Mesothelial cell of epicardium (in vitro differentiated cells): ENCODE measurements around the gene NUMA1. TPM values are rescaled to one million over a fixed set of nuclear protein-coding genes. Genes with fewer than 3 reads are reported as not detected.
A peak's percentile ranks its signal among the peaks of the same experiment; 100 is the strongest.

Experiments used
- DNase-seq, 2 experiments: peaks; one replicate each; pipeline ENCODE4 v3.0.0; 2021; ENCODE audit warnings: low spot score in 2 of 2; ENCODE audit not compliant: unreplicated experiment in 2 of 2
- H3K27ac Mint-ChIP-seq: 2 replicates; pipeline ENCODE4 v1.8.0; 2021; ENCODE audit warnings: mixed read lengths
- H3K27me3 Mint-ChIP-seq: 2 replicates; pipeline ENCODE4 v1.8.0; 2021; ENCODE audit warnings: low read depth, mixed read lengths
- H3K36me3 Mint-ChIP-seq: 2 replicates; pipeline ENCODE4 v1.8.0; 2021; ENCODE audit warnings: mixed read lengths
- H3K4me1 Mint-ChIP-seq: 2 replicates; pipeline ENCODE4 v1.8.0; 2021; ENCODE audit warnings: mixed read lengths
- H3K4me3 Mint-ChIP-seq: 2 replicates; pipeline ENCODE4 v1.8.0; 2021; ENCODE audit warnings: mild to moderate bottlenecking, moderate library complexity, mixed read lengths
- H3K9me3 Mint-ChIP-seq: 2 replicates; pipeline ENCODE4 v1.8.0; 2021; ENCODE audit warnings: mixed read lengths
- CTCF ChIP-seq: fragments of 200-600 bp; sonication (generic); IDR thresholded peaks from one replicate; pipeline ENCODE4 v1.5.0; 2021; ENCODE audit warnings: antibody characterized with exemption; ENCODE audit not compliant: unreplicated experiment
- total RNA-seq: library from RNA; stranded (reverse); gene quantifications from 3 replicates; pipeline ENCODE4 v1.2.1, GENCODE V29; 2021

Gene NUMA1
- total RNA-seq, 1 donor from 2014 or later: 334 TPM

- peaks cover 36% of the 10 kb centered on the region for H3K36me3 Mint-ChIP-seq
- H3K9me3 Mint-ChIP-seq: no peaks in the 10 kb centered on the region
- no peak overlapping the region for H3K4me3 Mint-ChIP-seq
- no peak overlapping the region for H3K27ac Mint-ChIP-seq
- TF ChIP-seq CTCF: no peak
- no peaks in the 10 kb centered on the region for H3K27me3 Mint-ChIP-seq
- no peak for DNase-seq
- H3K4me1 Mint-ChIP-seq: peaks cover 4% of the 10 kb centered on the region
Observed at GRCh38 chr11:72023335-72023734, 57.0 kb downstream of the NUMA1 start.

- peaks cover 67% of the 10 kb centered on the region for H3K36me3 Mint-ChIP-seq
Observed at GRCh38 chr11:72018171-72018570, 62.2 kb downstream of the NUMA1 start.

GRCh38 chr11:72015511-72016061 is 64.8 kb downstream of the NUMA1 start:
- Mint-ChIP-seq H3K27me3 (no peaks in the 10 kb centered on the region), H3K4me3 (no peak overlapping the region), H3K27ac (no peak overlapping the region), H3K4me1 (no peaks in the 10 kb centered on the region), H3K9me3 (no peaks in the 10 kb centered on the region), H3K36me3 (peaks cover 57% of the 10 kb centered on the region)
- TF ChIP-seq CTCF: peak; percentile 13
- DNase-seq: peak in 1 of 2 experiments; percentile 57

More at GRCh38 chr11:72018171-72018570, 62.2 kb downstream of the NUMA1 start:
- Mint-ChIP-seq H3K4me1 (no peaks in the 10 kb centered on the region), H3K27me3 (no peaks in the 10 kb centered on the region), H3K9me3 (no peaks in the 10 kb centered on the region), H3K4me3 (no peak overlapping the region), H3K27ac (no peak overlapping the region)
- TF ChIP-seq CTCF: no peak
- DNase-seq: no peak

- TF ChIP-seq CTCF: no peak
- Mint-ChIP-seq H3K9me3 (no peaks in the 10 kb centered on the region), H3K4me1 (no peaks in the 10 kb centered on the region), H3K36me3 (peaks cover 51% of the 10 kb centered on the region), H3K27me3 (no peaks in the 10 kb centered on the region), H3K4me3 (no peak overlapping the region), H3K27ac (no peak overlapping the region)
- no peak for DNase-seq
Observed at GRCh38 chr11:72014761-72015320, 65.5 kb downstream of the NUMA1 start.

GRCh38 chr11:72013765-72014711 is 66.3 kb downstream of the NUMA1 start:
- Mint-ChIP-seq H3K36me3 (peaks cover 50% of the 10 kb centered on the region), H3K4me3 (no peak overlapping the region), H3K9me3 (no peaks in the 10 kb centered on the region), H3K4me1 (no peaks in the 10 kb centered on the region), H3K27me3 (no peaks in the 10 kb centered on the region), H3K27ac (peak overlapping the region; percentile 39)
- TF ChIP-seq CTCF: no peak
- no peak for DNase-seq
